Activated T-helper 1 cell treated with Interleukin-2 at 50 U/mL for 16 hours (primary cell): Measurements from ENCODE around the gene IFRD1.
"Not testable (repeated sequence)": the region's sequence is repeated elsewhere in the genome, so short reads cannot be mapped to it uniquely, and the experiment has no call there.

Source experiments
- DNase-seq: peaks from one replicate; pipeline ENCODE4 v3.0.0-alpha.2; 2020; ENCODE audit warnings: low read depth

IFRD1 gene

GRCh38 chr7:112488264-112488552, 37.9 kb downstream of the IFRD1 start:
- no peak for DNase-seq

- no peak for DNase-seq
Observed at GRCh38 chr7:112492186-112492585, 41.9 kb downstream of the IFRD1 start.

- no peak for DNase-seq
Observed at GRCh38 chr7:112494656-112495055, 44.4 kb downstream of the IFRD1 start.

- DNase-seq, result no peak
Observed at GRCh38 chr7:112495156-112495788, 45.0 kb downstream of the IFRD1 start.

- no peak for DNase-seq
Observed at GRCh38 chr7:112495810-112496462, 45.7 kb downstream of the IFRD1 start.

GRCh38 chr7:112497481-112497880, 47.2 kb downstream of the IFRD1 start:
- no peak for DNase-seq

- no peak for DNase-seq
Observed at GRCh38 chr7:112500619-112501018, 50.4 kb downstream of the IFRD1 start.

- DNase-seq, result no peak
Observed at GRCh38 chr7:112501801-112502503, 51.7 kb downstream of the IFRD1 start.

GRCh38 chr7:112502700-112503099, 52.4 kb downstream of the IFRD1 start:
- no peak for DNase-seq

- no peak for DNase-seq
Observed at GRCh38 chr7:112503361-112503972, 53.2 kb downstream of the IFRD1 start.

- no peak for DNase-seq
Observed at GRCh38 chr7:112504093-112504695, 53.9 kb downstream of the IFRD1 start.

- DNase-seq, result no peak
Observed at GRCh38 chr7:112505495-112505894, 55.2 kb downstream of the IFRD1 start.

- DNase-seq, result no peak
Observed at GRCh38 chr7:112508404-112508803, 58.1 kb downstream of the IFRD1 start.

- DNase-seq, result no peak
Observed at GRCh38 chr7:112509402-112509801, 59.1 kb downstream of the IFRD1 start.

- no peak for DNase-seq
Observed at GRCh38 chr7:112510001-112510742, 59.9 kb downstream of the IFRD1 start.

- no peak for DNase-seq
Observed at GRCh38 chr7:112510743-112511110, 60.5 kb downstream of the IFRD1 start.

GRCh38 chr7:112511451-112512202, 61.4 kb downstream of the IFRD1 start:
- DNase-seq, result no peak

GRCh38 chr7:112512451-112513210, 62.4 kb downstream of the IFRD1 start:
- no peak for DNase-seq

- no peak for DNase-seq
Observed at GRCh38 chr7:112515989-112516388, 65.7 kb downstream of the IFRD1 start.

GRCh38 chr7:112516418-112516817, 66.2 kb downstream of the IFRD1 start:
- not testable (repeated sequence) for DNase-seq

- DNase-seq, result no peak
Observed at GRCh38 chr7:112517487-112517886, 67.2 kb downstream of the IFRD1 start.
